NCI-H446 treated with DMSO at 0.1 percent for 48 hours (cell line): ENCODE data around the gene GPR176.

ENCODE experiments used
- DNase-seq: peaks from one replicate; lab custom pipeline; 2025; lab: John Stamatoyannopoulos, UW

Gene GPR176

DNA sequence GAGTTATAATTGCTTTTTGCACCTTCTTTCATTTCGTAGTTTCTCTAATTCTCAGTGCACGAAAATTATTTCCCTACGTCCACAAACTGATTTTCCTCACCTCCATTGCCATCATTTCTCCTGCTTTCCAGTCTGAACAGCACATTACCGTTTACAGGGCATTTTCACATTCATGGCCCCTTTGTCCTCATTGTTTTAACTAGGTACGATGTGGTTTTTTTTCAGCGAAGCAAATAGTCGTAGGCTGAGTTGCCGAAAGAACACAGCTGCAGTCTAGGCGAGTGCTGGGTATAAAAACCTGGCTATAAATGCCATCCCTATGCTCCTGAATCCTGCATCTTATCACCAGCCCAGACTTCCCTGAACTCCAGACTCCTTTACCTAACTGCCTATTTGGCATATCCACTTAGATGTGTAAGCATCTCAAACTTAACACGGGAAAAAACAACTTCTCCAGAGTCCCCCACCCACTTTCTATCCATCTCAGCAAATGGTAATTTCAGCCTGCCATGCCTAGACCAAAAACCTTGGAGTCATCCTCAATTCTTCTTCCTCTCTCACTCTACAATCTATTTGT is 136.7 kb downstream of the GPR176 start:
- DNase-seq, result no peak

DNA sequence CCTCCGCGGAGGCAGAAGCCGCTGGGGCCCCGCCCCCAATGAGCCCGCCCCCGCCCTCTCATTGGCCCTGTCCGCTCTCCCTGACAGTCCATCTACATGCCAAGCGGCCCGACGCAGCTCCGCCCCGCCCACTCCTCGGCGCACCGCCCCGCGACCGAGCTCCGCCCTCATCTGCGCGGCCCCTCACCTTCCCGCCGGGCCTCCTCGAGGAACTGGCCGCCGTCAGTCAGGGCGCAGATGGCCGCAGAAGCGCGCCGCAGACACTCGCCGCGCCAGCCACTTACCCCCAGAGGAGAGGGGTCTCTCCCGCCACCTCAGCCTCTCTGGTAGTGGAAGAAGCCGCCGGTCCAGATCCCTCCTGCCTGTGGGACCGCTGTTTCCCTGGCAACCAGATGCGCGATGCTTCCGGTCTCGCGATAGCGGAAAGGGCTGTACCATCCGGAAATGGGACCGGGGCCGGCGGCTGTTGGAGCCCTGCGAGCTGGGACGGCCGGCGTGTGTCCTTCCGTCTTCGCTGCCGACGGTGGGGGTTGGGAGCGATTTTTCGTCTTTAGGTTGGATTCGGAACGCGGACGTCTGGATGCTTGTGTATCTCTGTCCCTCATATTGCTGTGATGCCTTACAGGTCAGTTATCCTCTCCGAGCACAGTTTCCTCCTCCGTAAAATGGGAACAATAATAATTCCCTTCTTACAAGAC is 137.5 kb downstream of the GPR176 start, which contains the start of gene FSIP1:
Gene FSIP1 (minus strand): TSS at position 401 of the 698 bp plus-strand sequence. CDS start 6,317 bp downstream, outside the sequence.
- DNase-seq, result peak; percentile 83

DNA sequence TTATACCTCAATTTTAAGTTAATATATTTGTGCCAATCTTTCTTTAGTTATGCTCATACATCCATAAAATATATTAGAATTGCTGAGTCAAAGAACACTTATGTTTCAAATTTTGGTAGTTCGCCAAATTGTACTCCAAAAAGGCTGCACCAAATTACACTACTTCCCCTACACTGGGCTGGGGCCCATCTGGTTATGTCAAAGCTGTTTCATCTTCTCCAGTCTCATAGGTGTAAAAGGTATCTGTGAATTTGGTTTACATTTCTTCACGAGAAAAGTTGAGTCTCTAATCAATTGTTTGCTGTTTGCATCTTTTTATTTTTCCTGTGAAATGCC is 138.1 kb downstream of the GPR176 start:
- no peak for DNase-seq

DNA sequence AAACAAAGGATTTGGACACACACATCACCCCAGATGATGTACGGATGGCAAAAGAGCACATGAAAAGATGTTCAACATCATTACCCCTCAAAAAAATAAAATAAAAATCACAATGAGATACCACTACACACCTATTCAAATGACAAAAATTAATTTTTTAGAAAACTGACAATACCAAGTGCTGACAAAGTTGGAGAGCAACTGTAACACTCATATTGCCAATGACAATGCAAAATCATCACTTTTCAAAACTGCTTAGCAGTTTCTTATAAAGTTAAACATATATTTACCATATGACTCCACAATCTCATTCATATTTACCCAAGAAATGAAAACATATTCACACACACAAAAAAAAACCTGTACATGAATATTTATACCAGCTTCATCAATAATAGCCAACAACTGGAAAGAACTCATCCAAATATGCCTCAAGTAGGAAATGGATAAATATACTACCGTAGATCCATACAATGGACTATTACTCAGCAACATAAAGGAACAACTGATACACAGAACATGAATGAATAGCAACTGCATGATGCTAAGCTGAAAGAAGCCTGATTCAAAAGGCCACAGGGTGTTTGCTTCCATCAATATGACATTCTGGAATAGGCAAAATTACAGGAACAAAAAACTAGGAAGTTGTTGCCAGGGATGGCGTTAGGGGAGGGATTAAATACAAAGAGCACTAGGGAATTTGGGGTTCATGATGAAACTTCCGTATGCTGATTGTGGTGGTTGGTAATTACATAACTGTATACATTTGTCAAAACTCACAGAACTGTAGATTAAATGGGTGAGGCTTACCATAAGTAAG is 138.7 kb downstream of the GPR176 start:
- no peak for DNase-seq

DNA sequence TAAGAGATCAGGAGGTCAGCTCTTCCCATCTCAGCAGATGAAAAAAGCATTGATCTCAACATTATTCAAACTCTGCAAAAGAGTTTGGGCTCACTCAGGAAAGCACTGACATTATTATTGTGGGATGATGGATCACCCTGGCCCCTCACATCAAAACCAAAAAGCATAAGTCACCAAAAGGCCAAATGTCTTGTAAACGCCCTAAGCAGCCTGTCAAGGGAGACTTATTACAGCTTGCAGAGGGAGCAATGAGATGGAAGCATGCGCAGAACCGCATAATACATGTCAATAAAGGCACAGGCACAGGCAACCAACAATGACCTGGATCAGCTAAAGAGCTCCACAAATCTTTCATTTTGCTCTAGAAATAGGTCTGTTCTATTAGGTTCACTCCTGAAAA is 142.0 kb downstream of the GPR176 start:
- no peak for DNase-seq

DNA sequence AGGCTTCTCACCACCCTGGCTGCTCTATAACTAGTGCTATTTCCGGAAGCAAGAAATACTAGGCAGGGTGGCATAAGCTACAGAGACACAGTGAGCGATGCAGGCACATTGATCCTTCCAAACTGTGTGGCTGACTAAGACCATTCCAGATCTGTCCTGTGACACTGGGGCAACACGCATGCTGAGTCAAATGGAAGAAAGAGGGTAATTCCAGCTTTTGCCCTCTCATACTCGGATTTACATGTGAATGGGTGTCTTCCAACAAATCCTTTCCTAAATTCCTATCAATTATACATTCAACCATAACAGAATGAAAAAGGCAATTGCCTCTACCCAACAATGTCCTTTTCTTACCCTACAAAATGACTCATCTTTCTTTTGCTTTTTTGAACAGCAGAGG is 142.6 kb downstream of the GPR176 start:
- no peak for DNase-seq

DNA sequence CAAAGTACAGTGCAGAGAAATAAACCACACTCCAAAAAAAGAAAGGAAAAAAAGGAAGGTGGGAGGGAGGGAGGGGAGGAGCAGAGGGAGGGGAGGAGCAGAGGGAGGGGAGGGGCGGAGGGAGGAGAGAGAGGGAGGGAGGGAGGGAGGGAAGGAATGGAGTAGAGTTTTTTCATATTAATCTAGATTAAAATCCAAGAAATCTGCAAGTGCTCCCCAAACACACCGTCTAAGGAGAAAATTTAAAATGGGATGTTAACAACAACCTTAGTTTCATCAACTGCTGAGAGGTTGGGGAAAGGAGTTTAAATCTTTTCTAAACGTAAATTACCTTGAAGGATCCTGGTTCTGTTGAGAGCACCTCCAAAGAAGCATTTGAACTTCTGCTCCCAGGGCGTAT is 144.0 kb downstream of the GPR176 start:
- DNase-seq, result no peak

DNA sequence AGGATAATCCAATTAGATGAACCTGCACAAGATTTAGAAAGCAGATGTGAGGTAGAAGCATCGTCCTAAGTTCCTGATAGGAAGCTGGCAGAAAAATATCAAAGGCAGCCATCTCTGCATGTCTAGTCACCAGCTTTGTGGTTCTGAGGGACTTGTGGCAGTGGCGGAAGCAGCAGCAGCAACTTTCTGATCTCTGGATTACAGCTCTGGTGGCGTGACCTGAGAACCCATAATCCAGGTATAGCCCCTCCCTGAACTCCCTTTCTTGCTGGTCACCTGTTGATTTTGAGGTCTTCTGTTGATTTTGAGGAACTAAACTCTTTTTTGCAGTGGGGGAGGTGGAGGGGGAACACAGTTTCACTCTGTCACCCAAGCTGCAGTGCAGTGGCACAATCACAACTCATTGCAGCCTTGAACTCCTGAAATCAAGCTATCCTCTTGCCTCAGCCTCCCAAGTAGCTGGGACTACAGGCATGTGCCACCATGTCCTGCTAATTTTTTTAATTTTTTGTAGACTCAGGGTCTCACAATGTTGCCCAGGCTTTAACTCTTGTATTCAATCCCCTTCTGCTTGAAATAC is 145.3 kb downstream of the GPR176 start:
- DNase-seq, result no peak

DNA sequence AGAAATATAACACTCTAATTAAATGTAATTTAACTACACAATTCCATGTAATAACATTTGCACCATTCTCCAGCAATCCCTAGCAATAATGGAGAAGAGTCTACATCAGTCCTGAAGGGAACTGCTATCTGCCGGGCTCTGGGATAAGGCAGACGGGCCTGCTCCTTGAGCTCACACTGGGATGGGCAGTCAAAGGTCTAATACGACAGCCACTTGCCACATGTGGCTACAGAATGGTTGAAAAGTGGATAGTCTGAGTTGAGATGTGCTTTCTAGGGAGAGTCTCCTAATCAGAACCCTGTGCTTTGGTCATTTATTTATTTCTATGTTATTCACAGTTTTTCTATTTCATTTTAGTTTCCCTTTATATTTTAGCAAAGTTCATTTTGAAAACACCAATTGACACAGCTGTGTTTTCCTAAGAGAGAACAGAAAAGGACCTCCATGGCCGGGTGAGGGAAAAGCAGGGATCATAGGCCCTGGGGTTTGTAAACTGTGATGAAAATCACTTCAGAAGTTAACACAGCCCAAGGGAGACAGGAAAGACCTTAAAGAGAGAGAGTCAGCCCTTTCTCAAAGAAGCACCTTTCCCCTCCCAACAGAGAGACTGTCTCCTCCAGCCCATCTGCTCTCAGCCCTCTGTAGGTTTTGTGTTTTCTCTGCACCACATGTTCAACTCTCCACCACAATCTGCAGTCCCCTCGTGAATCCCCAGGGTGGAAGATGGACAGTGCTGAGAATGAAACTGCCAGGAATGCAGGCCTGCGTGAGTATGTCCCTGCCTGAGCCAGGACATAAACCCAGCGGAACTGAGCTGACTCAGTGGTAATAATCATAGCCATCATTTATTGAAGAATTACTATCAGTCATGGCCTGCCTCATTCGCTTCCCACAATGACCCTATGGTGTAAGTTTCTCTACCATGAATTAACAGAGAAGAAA is 149.0 kb downstream of the GPR176 start:
- DNase-seq, result no peak

DNA sequence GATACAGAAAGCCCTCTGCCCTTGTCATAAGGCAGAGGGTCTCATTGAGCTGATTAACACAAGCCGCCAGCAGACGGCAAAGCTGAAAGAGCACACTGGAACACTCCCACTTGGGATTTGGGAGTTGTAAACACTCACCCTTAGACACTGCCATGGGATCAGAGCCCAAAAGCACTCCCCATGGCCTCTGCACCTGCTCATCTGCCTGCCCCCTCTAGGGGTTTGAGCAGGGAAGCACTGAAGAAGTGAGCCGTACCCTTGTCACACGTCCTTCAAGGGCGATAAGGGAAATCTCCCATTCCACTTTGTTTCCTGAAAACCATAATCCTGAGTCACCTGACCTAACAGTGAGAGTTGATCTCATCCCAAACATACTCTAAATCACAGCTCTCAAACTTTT is 152.1 kb downstream of the GPR176 start:
- no peak for DNase-seq

DNA sequence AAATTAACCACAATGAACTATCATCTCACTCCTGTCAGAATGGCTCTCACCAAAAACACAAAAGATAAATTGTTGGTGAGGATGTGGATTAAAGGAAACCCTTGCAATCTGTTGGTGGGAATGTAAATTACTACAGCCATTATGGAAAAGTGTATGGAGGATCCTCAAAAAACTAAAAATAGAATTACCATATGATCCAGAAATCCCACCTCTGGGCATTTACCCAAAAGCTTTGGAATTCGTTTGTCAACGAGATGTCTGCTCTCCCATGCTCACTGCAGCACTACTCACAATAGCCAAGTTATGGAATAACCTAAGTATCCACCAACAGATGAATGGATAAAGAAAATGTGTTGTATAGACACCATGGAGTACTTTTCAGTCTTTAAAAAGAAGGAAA is 159.1 kb downstream of the GPR176 start:
- no peak for DNase-seq

DNA sequence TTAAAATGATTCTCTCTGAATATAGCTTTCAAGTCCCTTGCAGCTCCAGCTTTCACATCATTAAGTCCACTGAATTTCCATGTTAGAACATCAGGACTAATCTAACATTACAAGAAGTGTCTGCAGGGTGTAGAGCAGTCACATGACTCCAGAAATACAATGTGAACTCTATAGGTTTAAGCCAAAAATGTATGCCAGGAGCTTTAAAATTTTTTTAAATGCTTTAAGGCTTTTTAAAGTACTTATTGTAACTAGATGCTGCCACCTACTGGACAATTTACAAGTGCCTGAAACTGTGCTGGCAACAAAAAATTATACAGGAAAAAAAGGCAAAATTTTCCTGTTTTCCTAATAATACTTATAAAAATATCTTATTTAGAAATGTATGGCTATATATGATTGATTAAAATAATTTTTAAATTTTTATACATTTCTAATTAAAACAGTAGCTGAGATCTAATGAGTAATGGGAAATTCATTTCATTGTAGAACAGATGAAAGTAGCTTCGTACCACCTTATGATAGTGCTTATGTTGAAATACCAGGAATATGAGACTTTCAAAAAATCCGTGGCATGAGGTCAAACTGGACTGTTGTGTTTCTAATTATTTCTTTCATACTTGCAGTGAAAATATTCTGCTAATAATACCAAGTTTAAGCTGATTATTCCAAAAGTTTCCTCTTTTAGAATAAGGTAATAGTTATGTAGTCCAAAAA is 163.1 kb downstream of the GPR176 start:
- DNase-seq, result peak; percentile 65

DNA sequence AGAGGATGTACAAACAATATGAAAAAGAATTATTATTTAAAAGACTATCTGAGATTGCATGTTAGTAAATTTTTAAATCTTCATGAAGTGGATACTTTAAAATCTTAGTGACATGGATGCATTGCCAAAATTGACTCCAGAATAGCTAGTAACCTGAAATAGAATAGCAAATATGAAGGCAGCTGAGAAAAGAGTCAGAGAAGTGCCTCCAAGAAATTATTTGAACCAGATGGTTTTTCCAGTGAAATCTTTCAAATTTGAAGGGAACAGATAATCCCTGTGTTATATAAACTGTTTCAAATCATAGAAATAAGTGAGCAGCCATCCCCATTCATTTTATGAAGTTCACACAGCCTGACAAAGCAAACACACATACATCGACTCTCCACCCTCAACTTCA is 167.1 kb downstream of the GPR176 start:
- no peak for DNase-seq

DNA sequence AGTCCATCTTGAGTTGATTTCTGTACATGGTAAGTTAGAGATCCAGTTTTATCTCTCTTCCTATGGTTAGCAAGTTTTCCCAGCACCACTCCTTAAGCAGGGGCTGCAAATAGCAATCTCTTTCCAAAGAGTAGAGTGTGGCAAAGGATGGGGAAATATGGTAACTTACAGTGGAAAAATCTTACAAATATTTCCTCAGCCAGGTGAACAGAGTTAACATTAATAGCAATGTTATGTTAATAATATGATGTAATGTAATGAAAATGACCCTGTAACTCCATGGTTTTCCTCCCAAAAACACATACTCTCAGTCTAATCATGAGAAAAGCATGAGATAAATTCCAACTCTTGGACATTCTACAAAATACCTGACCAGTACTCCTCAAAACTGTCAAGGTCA is 167.8 kb downstream of the GPR176 start:
- DNase-seq, result no peak
